Uterus (tissue), 4 donors: ENCODE measurements around the gene SLC17A2. TPM values are rescaled to one million over a fixed set of nuclear protein-coding genes. Genes with fewer than 3 reads are reported as not detected.

Source experiments
- DNase-seq, 2 donors: peaks; one replicate each; pipeline ENCODE4 v3.0.0-alpha.2; 2019 to 2020
- H3K27ac ChIP-seq, 2 donors: fragments of 200-600 bp; sonication (generic); 1 replicate in 1 of 2; 2 replicates in 1 of 2; pipeline ENCODE4 v1.5.1; 2016 to 2018
- H3K27me3 ChIP-seq, 2 donors: fragments of 200-600 bp; sonication (generic); one replicate each; pipeline ENCODE4 v1.5.1; 2018 to 2019; ENCODE audit warnings: control low read depth in 1 of 2
- H3K36me3 ChIP-seq, 2 donors: fragments of 200-600 bp; sonication (generic); one replicate each; pipeline ENCODE4 v1.5.1; 2019; ENCODE audit warnings: control low read depth in 1 of 2
- H3K4me1 ChIP-seq, 2 donors: fragments of 200-600 bp; sonication (generic); one replicate each; pipeline ENCODE4 v1.5.1; 2018 to 2019; ENCODE audit warnings: control low read depth in 1 of 2
- H3K4me3 ChIP-seq, 2 donors: fragments of 200-600 bp; sonication (generic); 1 replicate in 1 of 2; 2 replicates in 1 of 2; pipeline ENCODE4 v1.5.1; 2018 to 2019; ENCODE audit warnings: mild to moderate bottlenecking in 1 of 2
- H3K9me3 ChIP-seq, 2 donors: fragments of 200-600 bp; sonication (generic); one replicate each; pipeline ENCODE4 v1.5.1; 2019; ENCODE audit warnings: control low read depth in 1 of 2
- CTCF ChIP-seq, 4 experiments: fragments of 200-600 bp in 2 of 4; fragments of 450-650 bp in 2 of 4; sonication (generic) in 2 of 4; IDR thresholded peaks; one replicate each; pipeline ENCODE4 v1.5.1; 2016 to 2019; ENCODE audit warnings: antibody characterized with exemption in 4 of 4, mild to moderate bottlenecking in 2 of 4, moderate library complexity in 1 of 4
- POLR2A ChIP-seq, 2 donors: fragments of 450-650 bp; IDR thresholded peaks; one replicate each; pipeline ENCODE4 v1.6.1; 2016; ENCODE audit warnings: antibody characterized with exemption in 2 of 2, mild to moderate bottlenecking in 1 of 2, moderate library complexity in 1 of 2
- intact Hi-C: fragments of 100-400 bp; cut with DNase I; formaldehyde crosslinking; loops from one replicate; pipeline ENCODE4 v1.15.1; 2023; ENCODE audit warnings: low total_unique reads
- total RNA-seq, 4 donors: library from RNA; depleted of rRNA in 3 of 4; stranded (reverse); fragments of >200 nt in 3 of 4; gene quantifications; one replicate each; pipeline versions ENCODE4 v1.1.0 to v1.2.4, GENCODE V29; 2014 to 2023
- donor health status: DM: yes; HTN: yes; CAD: no.

SLC17A2 gene
- total RNA-seq, 4 donors from 2014 or later = not detected

- no peak for TF ChIP-seq CTCF (IDR thresholded peaks at IDR 0.05)
- TF ChIP-seq POLR2A (IDR thresholded peaks at IDR 0.05) = no peak
Observed at GRCh38 chr6:25958700-25959162, 28.2 kb upstream of the SLC17A2 start.

DNA sequence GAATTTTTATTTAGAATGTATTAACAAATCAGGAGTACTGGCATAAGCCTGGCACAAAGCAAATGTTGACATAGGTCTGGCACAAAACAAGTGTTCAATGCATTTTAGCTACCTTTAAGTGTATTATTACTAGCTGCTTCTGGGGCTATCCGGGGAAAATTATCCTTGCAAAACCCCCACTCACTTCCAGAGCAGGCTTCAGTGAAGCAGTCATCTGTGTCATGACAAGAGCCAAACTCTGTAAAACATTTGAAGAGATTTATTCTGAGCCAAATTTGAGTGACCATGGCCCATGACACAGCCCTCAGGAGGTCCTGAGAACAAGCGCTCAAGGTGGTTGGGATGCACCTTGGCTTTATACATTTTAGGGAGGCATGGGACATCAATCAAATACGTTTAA lies 25.7 kb upstream of the SLC17A2 start:
- Histone ChIP-seq H3K9me3 (peaks cover 0 to 4% of the 10 kb centered on the region in 2 donors), H3K4me1 (no peaks in the 10 kb centered on the region), H3K36me3 (no peaks in the 10 kb centered on the region), H3K27me3 (no peaks in the 10 kb centered on the region), H3K27ac (no peak overlapping the region), H3K4me3 (no peak overlapping the region)
- DNase-seq = no peak
- TF ChIP-seq POLR2A (IDR thresholded peaks at IDR 0.05) = no peak
- intact Hi-C loops = no loop called here

More at GRCh38 chr6:25958700-25959162, 28.2 kb upstream of the SLC17A2 start:
- H3K9me3 ChIP-seq = peaks cover 0 to 4% of the 10 kb centered on the region in 2 donors
- no peaks in the 10 kb centered on the region for H3K4me1 ChIP-seq
- intact Hi-C loops = no loop called here
- no peaks in the 10 kb centered on the region for H3K27me3 ChIP-seq
- no peak overlapping the region for H3K27ac ChIP-seq
- H3K4me3 ChIP-seq = no peak overlapping the region
- DNase-seq = no peak
- no peaks in the 10 kb centered on the region for H3K36me3 ChIP-seq

DNA sequence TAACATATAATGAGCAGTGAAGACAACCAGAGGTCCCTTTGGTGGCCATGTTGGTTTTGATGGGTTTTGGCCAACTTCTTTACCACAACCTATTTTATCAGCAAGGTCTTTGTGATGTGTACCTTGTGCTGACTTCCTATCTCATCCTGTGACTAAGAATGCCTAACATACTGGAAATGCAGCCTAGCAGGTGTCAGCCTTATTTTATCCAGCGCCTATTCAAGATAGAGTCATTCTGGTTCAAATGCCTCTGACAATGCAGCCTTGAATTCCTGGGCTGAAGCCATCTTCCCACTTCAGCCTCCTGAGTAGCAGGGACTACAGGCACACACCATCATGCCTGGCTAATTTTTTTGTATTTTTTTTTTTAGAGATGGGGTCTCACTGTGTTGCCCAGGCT lies 24.3 kb upstream of the SLC17A2 start:
- H3K27ac ChIP-seq = no peak overlapping the region
- H3K9me3 ChIP-seq = no peaks in the 10 kb centered on the region
- no peaks in the 10 kb centered on the region for H3K36me3 ChIP-seq
- no peaks in the 10 kb centered on the region for H3K27me3 ChIP-seq
- no peaks in the 10 kb centered on the region for H3K4me1 ChIP-seq
- no peak for DNase-seq
- intact Hi-C loops = no loop called here
- no peak overlapping the region for H3K4me3 ChIP-seq
- no peak for TF ChIP-seq POLR2A (IDR thresholded peaks at IDR 0.05)
- no peak for TF ChIP-seq CTCF (IDR thresholded peaks at IDR 0.05)

- DNase-seq = no peak
- Histone ChIP-seq H3K4me1 (no peaks in the 10 kb centered on the region), H3K27me3 (no peaks in the 10 kb centered on the region), H3K27ac (no peak overlapping the region), H3K36me3 (no peaks in the 10 kb centered on the region), H3K9me3 (no peaks in the 10 kb centered on the region), H3K4me3 (no peak overlapping the region)
- intact Hi-C loops = no loop called here
- TF ChIP-seq CTCF (IDR thresholded peaks at IDR 0.05) (no peak), POLR2A (IDR thresholded peaks at IDR 0.05) (no peak)
Observed at GRCh38 chr6:25953733-25954132, 23.2 kb upstream of the SLC17A2 start.

DNA sequence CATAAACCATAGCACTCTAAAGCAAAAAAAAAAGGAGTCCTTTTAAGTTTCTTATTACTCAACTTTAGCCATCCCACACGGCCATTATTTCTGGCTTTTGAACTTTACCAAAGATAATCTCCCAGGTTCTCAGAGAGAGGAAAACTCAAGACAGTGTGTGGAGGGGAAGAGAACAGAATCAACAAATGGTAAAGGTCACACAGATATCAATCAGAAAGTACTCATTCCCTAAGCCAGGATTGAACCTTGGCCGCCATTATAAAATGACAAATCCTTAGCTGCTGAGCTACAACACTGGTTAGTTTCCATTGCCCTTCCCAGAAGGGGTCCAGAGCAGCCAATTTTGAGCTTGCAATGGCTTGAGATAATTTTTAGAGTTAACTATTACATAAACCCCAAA lies 22.0 kb upstream of the SLC17A2 start:
- DNase-seq = no peak
- H3K9me3 ChIP-seq = no peaks in the 10 kb centered on the region
- TF ChIP-seq POLR2A (IDR thresholded peaks at IDR 0.05) (no peak), CTCF (IDR thresholded peaks at IDR 0.05) (no peak)

More for the DNA sequence above, 22.0 kb upstream of the SLC17A2 start:
- no peak overlapping the region for H3K27ac ChIP-seq
- intact Hi-C loops = no loop called here
- no peak overlapping the region for H3K4me3 ChIP-seq
- no peaks in the 10 kb centered on the region for H3K4me1 ChIP-seq
- H3K27me3 ChIP-seq = no peaks in the 10 kb centered on the region
- no peaks in the 10 kb centered on the region for H3K36me3 ChIP-seq
